Right kidney (tissue), 1 donor: ENCODE results near the gene FIBCD1.
A peak's percentile ranks its signal among the peaks of the same experiment; 100 is the strongest.

ENCODE experiments used
- DNase-seq: peaks from one replicate; pipeline ENCODE4 v3.0.0-alpha.2; 2016

Gene FIBCD1

GRCh38 chr9:130954317-130954716, 15.3 kb upstream of the FIBCD1 start:
- no peak for DNase-seq

GRCh38 chr9:130952065-130952762, 13.2 kb upstream of the FIBCD1 start:
- no peak for DNase-seq

GRCh38 chr9:130950039-130950311, 10.9 kb upstream of the FIBCD1 start:
- DNase-seq: no peak

- no peak for DNase-seq
Observed at GRCh38 chr9:130949188-130950038, 10.4 kb upstream of the FIBCD1 start.

- DNase-seq: no peak
Observed at GRCh38 chr9:130948266-130948665, 9.2 kb upstream of the FIBCD1 start.

- no peak for DNase-seq
Observed at GRCh38 chr9:130947618-130948140, 8.6 kb upstream of the FIBCD1 start.

- no peak for DNase-seq
Observed at GRCh38 chr9:130946766-130947617, 7.9 kb upstream of the FIBCD1 start.

GRCh38 chr9:130945173-130945572, 6.1 kb upstream of the FIBCD1 start:
- no peak for DNase-seq

GRCh38 chr9:130944510-130945058, 5.5 kb upstream of the FIBCD1 start:
- no peak for DNase-seq

- no peak for DNase-seq
Observed at GRCh38 chr9:130943777-130944176, 4.7 kb upstream of the FIBCD1 start.

- DNase-seq: no peak
Observed at GRCh38 chr9:130943221-130943620, 4.2 kb upstream of the FIBCD1 start.

- no peak for DNase-seq
Observed at GRCh38 chr9:130942679-130943078, 3.6 kb upstream of the FIBCD1 start.

GRCh38 chr9:130942084-130942483, 3.0 kb upstream of the FIBCD1 start:
- no peak for DNase-seq

- DNase-seq: peak; percentile 76
Observed at GRCh38 chr9:130940693-130941576, 1.9 kb upstream of the FIBCD1 start.

GRCh38 chr9:130940027-130940549, 1.0 kb upstream of the FIBCD1 start:
- no peak for DNase-seq

GRCh38 chr9:130939405-130940026, 469 bp upstream of the FIBCD1 start:
- peak; percentile 72 for DNase-seq

GRCh38 chr9:130938184-130938651, 829 bp downstream of the FIBCD1 start:
- peak; percentile 40 for DNase-seq

GRCh38 chr9:130937146-130938076, 1.6 kb downstream of the FIBCD1 start:
- no peak for DNase-seq
